ENCODE measurements around the gene PLA2G2E.

- TF ChIP-seq POLR2A (IDR thresholded peaks at IDR 0.05; ENCODE audit: low read depth, low read length) (no peak), POLR2AphosphoS5 (IDR thresholded peaks at IDR 0.05; ENCODE audit: low read depth, low read length) (no peak)
These were observed 22.9 kb upstream of the PLA2G2E start for GRCh38 chr1:19946331-19946751.
